HCT116 (cell line): ENCODE data around the gene KLF6. TPM values are rescaled to one million over a fixed set of nuclear protein-coding genes. Genes with fewer than 3 reads are reported as not detected.
A peak's percentile ranks its signal among the peaks of the same experiment; 100 is the strongest.

Experiments
- CEBPB ChIP-seq: IDR thresholded peaks from 2 replicates; pipeline ENCODE4 v1.6.1; 2012; ENCODE audit warnings: low read depth
- EZH2phosphoT487 ChIP-seq: fragments of 200-600 bp; IDR thresholded peaks from 2 replicates; pipeline ENCODE4 v1.6.1; 2018; ENCODE audit warnings: antibody characterized with exemption, borderline replicate concordance
- JUND ChIP-seq: IDR thresholded peaks from 2 replicates; pipeline ENCODE4 v1.6.1; 2012
- MAX ChIP-seq: IDR thresholded peaks from 2 replicates; pipeline ENCODE4 v1.6.1; 2012
- RAD21 ChIP-seq: IDR thresholded peaks from 2 replicates; pipeline ENCODE4 v1.6.1; 2012; ENCODE audit warnings: low read depth, mild to moderate bottlenecking
- SIN3A ChIP-seq: IDR thresholded peaks from 2 replicates; pipeline ENCODE4 v1.6.1; 2012; ENCODE audit warnings: low read depth
- SP1 ChIP-seq: IDR thresholded peaks from 2 replicates; pipeline ENCODE4 v1.6.1; 2012; ENCODE audit warnings: low read depth
- TCF7L2 ChIP-seq: IDR thresholded peaks from 2 replicates; pipeline ENCODE4 v1.7.0; 2011; ENCODE audit warnings: borderline replicate concordance, inconsistent platforms; ENCODE audit not compliant: insufficient read depth, insufficient read length; ENCODE audit errors: extremely low read depth
- YY1 ChIP-seq: IDR thresholded peaks from 2 replicates; pipeline ENCODE4 v1.6.1; 2011; ENCODE audit warnings: low read length, low read depth, moderate library complexity, mild to moderate bottlenecking; ENCODE audit not compliant: insufficient replicate concordance; ENCODE audit errors: extremely low read depth
- ZBTB33 ChIP-seq: IDR thresholded peaks from 2 replicates; pipeline ENCODE4 v1.6.1; 2011; ENCODE audit warnings: mild to moderate bottlenecking, low read length, moderate library complexity; ENCODE audit not compliant: insufficient replicate concordance; ENCODE audit errors: extremely low read depth
- ZFX ChIP-seq: fragments of 450-650 bp; IDR thresholded peaks from 2 replicates; pipeline ENCODE4 v1.6.1; 2017
- total RNA-seq: library from RNA; stranded (reverse); gene quantifications from one replicate; pipeline ENCODE4 v1.2.1, GENCODE V29; 2021; ENCODE audit not compliant: unreplicated experiment
- TF ChIP-seq, protein P1 (sequence below): IDR thresholded peaks from 2 replicates; pipeline ENCODE4 v1.6.1; 2012

The KLF6 gene
- total RNA-seq, 1 experiment from 2014 or later: 82.2 TPM

- TF ChIP-seq SP1: peak; percentile 72
- TF ChIP-seq YY1: no peak
- peak; percentile 66; the same call in 1 of the 2 replicates for TF ChIP-seq MAX
- peak; percentile 75 for TF ChIP-seq JUND
- 0 out of 2 replicates have a peak, but pooled peaks have one; percentile 13 for TF ChIP-seq RAD21
- no peak for TF ChIP-seq ZFX
- TF ChIP-seq TCF7L2: peak; percentile 72
- no peak for TF ChIP-seq EZH2phosphoT487
- TF ChIP-seq ZBTB33: no peak
- peak; percentile 89 for TF ChIP-seq SIN3A
- TF ChIP-seq, protein P1, sequence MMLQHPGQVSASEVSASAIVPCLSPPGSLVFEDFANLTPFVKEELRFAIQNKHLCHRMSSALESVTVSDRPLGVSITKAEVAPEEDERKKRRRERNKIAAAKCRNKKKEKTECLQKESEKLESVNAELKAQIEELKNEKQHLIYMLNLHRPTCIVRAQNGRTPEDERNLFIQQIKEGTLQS: no peak
- TF ChIP-seq CEBPB: peak; percentile 65
These were observed 8.0 kb downstream of the KLF6 start (continued) for GRCh38 chr10:3776796-3777571.
